Hepatocyte (in vitro differentiated cells): ENCODE data around the gene ZMIZ1. TPM values are rescaled to one million over a fixed set of nuclear protein-coding genes. Genes with fewer than 3 reads are reported as not detected.

Experiments used
- DNase-seq: peaks from one replicate; pipeline ENCODE4 v3.0.0-alpha.2; 2016; ENCODE audit warnings: low spot score
- H2AFZ ChIP-seq: fragments of 200-600 bp; sonication (generic); 2 replicates; pipeline ENCODE4 v1.6.0; 2016; ENCODE audit warnings: antibody characterized with exemption, mild to moderate bottlenecking
- H3K27ac ChIP-seq: fragments of 200-600 bp; sonication (generic); 2 replicates; pipeline ENCODE4 v1.5.1; 2016; ENCODE audit warnings: mild to moderate bottlenecking
- H3K27me3 ChIP-seq: fragments of 200-600 bp; sonication (generic); 2 replicates; pipeline ENCODE4 v1.6.1; 2016
- H3K36me3 ChIP-seq: fragments of 200-600 bp; sonication (generic); replicated peaks from 2 replicates; pipeline ENCODE4 v1.5.1; 2016; ENCODE audit warnings: low read depth; ENCODE audit not compliant: insufficient read depth
- H3K4me1 ChIP-seq: fragments of 200-600 bp; sonication (generic); 2 replicates; pipeline ENCODE4 v1.5.1; 2016; ENCODE audit warnings: mild to moderate bottlenecking, moderate library complexity; ENCODE audit not compliant: insufficient read depth
- H3K4me2 ChIP-seq: fragments of 200-600 bp; sonication (generic); 2 replicates; pipeline ENCODE4 v1.6.0; 2016
- H3K4me3 ChIP-seq: fragments of 200-600 bp; sonication (generic); 2 replicates; pipeline ENCODE4 v1.5.1; 2016; ENCODE audit warnings: mild to moderate bottlenecking
- H3K79me2 ChIP-seq: fragments of 200-600 bp; sonication (generic); 2 replicates; pipeline ENCODE4 v1.6.0; 2017; ENCODE audit warnings: mild to moderate bottlenecking
- H3K9me2 ChIP-seq: fragments of 200-600 bp; sonication (generic); replicated peaks from 2 replicates; pipeline ENCODE4 v1.6.0; 2017; ENCODE audit warnings: mild to moderate bottlenecking; ENCODE audit not compliant: insufficient read depth
- H3K9me3 ChIP-seq: fragments of 200-600 bp; sonication (generic); 2 replicates; pipeline ENCODE4 v1.5.1; 2016; ENCODE audit warnings: low read depth, mild to moderate bottlenecking
- H4K20me1 ChIP-seq: fragments of 200-600 bp; sonication (generic); 2 replicates; pipeline ENCODE4 v1.6.0; 2016; ENCODE audit warnings: mild to moderate bottlenecking; ENCODE audit not compliant: insufficient read depth, poor library complexity, severe bottlenecking
- CTCF ChIP-seq: fragments of 200-600 bp; sonication (generic); IDR thresholded peaks from 2 replicates; pipeline ENCODE4 v1.5.1; 2016; ENCODE audit warnings: antibody characterized with exemption, mild to moderate bottlenecking; ENCODE audit not compliant: poor library complexity
- EZH2 ChIP-seq: fragments of 200-600 bp; sonication (generic); IDR thresholded peaks from 2 replicates; pipeline ENCODE4 v1.6.1; 2016; ENCODE audit warnings: antibody characterized with exemption, mild to moderate bottlenecking, borderline replicate concordance
- EZH2phosphoT487 ChIP-seq: fragments of 200-600 bp; sonication (generic); IDR thresholded peaks from one replicate; pipeline ENCODE4 v1.6.1; 2018; ENCODE audit warnings: antibody characterized with exemption, mild to moderate bottlenecking, low read depth, moderate library complexity; ENCODE audit not compliant: unreplicated experiment, severe bottlenecking
- WGBS: methylation state at CpG from one replicate; pipeline ENCODE4 v1.1.6; 2016; ENCODE audit warnings: low lambda C conversion rate; ENCODE audit errors: missing lambda C conversion rate; 5-methylcytosine and 5-hydroxymethylcytosine counted together
- polyA plus RNA-seq: library from polyadenylated mRNA; unstranded; fragments of >200 nt; fragmentation: Nextera tagmentation; extraction: Ambion mirVana; gene quantifications from 2 replicates; pipeline ENCODE4 v1.2.1, GENCODE V29; 2016
- total RNA-seq: library from RNA; depleted of rRNA; stranded (reverse); fragments of >200 nt; gene quantifications from 2 replicates; pipeline ENCODE4 v1.2.3, GENCODE V29; 2014

The ZMIZ1 gene
- total and polyA plus RNA-seq, 2 experiments from 2014 or later, result 30.9 to 32.4 TPM

- H3K4me2 ChIP-seq, result no peak overlapping the region
- H3K27ac ChIP-seq, result no peak overlapping the region
- H3K4me3 ChIP-seq, result no peak overlapping the region
- H4K20me1 ChIP-seq, result peaks cover 33% of the 10 kb centered on the region
- H2AFZ ChIP-seq, result no peak overlapping the region
- H3K27me3 ChIP-seq, result no peaks in the 10 kb centered on the region
- H3K9me3 ChIP-seq, result no peaks in the 10 kb centered on the region
- H3K79me2 ChIP-seq, result peaks cover 46% of the 10 kb centered on the region
- no peaks in the 10 kb centered on the region for H3K36me3 ChIP-seq
- 91% methylated on average over 9 of the region's 9 CpGs for WGBS
- no peaks in the 10 kb centered on the region for H3K9me2 ChIP-seq
- TF ChIP-seq CTCF (no peak), EZH2phosphoT487 (no peak), EZH2 (no peak)
- no peak for DNase-seq
- peaks cover 4% of the 10 kb centered on the region for H3K4me1 ChIP-seq
Observed at GRCh38 chr10:79170993-79171392, 102.2 kb downstream of the ZMIZ1 start.

GRCh38 chr10:79171504-79171903 is 102.7 kb downstream of the ZMIZ1 start:
- Histone ChIP-seq H3K9me2 (no peaks in the 10 kb centered on the region), H3K9me3 (no peaks in the 10 kb centered on the region), H3K4me1 (peaks cover 9% of the 10 kb centered on the region), H3K4me3 (no peak overlapping the region), H4K20me1 (peaks cover 31% of the 10 kb centered on the region), H3K79me2 (peaks cover 48% of the 10 kb centered on the region), H3K27me3 (no peaks in the 10 kb centered on the region), H3K27ac (no peak overlapping the region), H3K4me2 (no peak overlapping the region), H3K36me3 (no peaks in the 10 kb centered on the region), H2AFZ (no peak overlapping the region)
- 92% methylated on average over 5 of the region's 5 CpGs for WGBS
- no peak for DNase-seq
- no peak for TF ChIP-seq EZH2
- TF ChIP-seq EZH2phosphoT487, result no peak
- TF ChIP-seq CTCF, result no peak

GRCh38 chr10:79172881-79173280 is 104.1 kb downstream of the ZMIZ1 start:
- H2AFZ ChIP-seq, result no peak overlapping the region
- DNase-seq, result no peak
- no peaks in the 10 kb centered on the region for H3K9me2 ChIP-seq
- no peak overlapping the region for H3K4me2 ChIP-seq
- no peak overlapping the region for H3K4me3 ChIP-seq
- no peaks in the 10 kb centered on the region for H3K36me3 ChIP-seq
- 96% methylated on average over 5 of the region's 5 CpGs for WGBS
- peaks cover 40% of the 10 kb centered on the region for H4K20me1 ChIP-seq
- no peaks in the 10 kb centered on the region for H3K9me3 ChIP-seq
- H3K79me2 ChIP-seq, result peaks cover 52% of the 10 kb centered on the region
- no peak overlapping the region for H3K27ac ChIP-seq
- no peaks in the 10 kb centered on the region for H3K27me3 ChIP-seq
- no peak for TF ChIP-seq EZH2phosphoT487
- no peak for TF ChIP-seq CTCF
- no peak for TF ChIP-seq EZH2
- peaks cover 22% of the 10 kb centered on the region for H3K4me1 ChIP-seq
